Measurements from ENCODE around the gene MIPEP.

The MIPEP gene

DNA sequence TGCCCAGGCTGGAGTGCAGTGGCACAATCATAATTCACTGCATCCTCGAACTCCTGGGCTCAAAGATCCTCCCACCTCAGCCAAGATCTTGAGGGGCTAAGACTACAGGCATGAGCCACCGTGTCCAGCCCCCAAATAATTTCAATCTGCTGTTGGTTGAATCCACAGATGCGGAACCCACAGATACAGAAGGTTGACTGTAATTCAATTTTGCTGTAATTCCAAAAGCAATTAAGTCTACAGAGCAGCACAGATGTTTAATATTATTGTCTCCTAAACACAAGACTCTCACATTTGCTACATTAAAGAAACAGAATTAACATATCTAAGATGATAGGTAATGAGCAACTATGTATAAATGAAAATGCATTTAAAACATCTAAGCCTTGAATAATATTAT, 75.6 kb downstream of the MIPEP start:
- no peak overlapping the region for H3K4me2 ChIP-seq (ENCODE audit: low read length)
- no peak for TF ChIP-seq CTCF (IDR thresholded peaks at IDR 0.05)
- no peaks in the 10 kb centered on the region for H3K27me3 ChIP-seq (ENCODE audit: control insufficient read depth, insufficient read depth, low read length)
- H3K27ac ChIP-seq = no peak overlapping the region
- H3K79me2 ChIP-seq = no peaks in the 10 kb centered on the region
- H3K4me3 ChIP-seq (ENCODE audit: low read depth, low read length) = no peak overlapping the region
- H2AFZ ChIP-seq = no peak overlapping the region
- no peaks in the 10 kb centered on the region for H3K4me1 ChIP-seq
- no peaks in the 10 kb centered on the region for H3K36me3 ChIP-seq (ENCODE audit: control insufficient read depth, insufficient read depth, low read length)
- H3K9ac ChIP-seq = no peak overlapping the region
- H3K9me3 ChIP-seq (ENCODE audit: control insufficient read depth, low read length) = no peaks in the 10 kb centered on the region

GRCh38 chr13:23811366-23812062, 77.7 kb downstream of the MIPEP start:
- Histone ChIP-seq H3K36me3 (ENCODE audit: control insufficient read depth, insufficient read depth, low read length) (no peaks in the 10 kb centered on the region), H3K27ac (no peak overlapping the region), H3K4me1 (no peaks in the 10 kb centered on the region), H2AFZ (no peak overlapping the region), H3K9ac (no peak overlapping the region), H3K9me3 (ENCODE audit: control insufficient read depth, low read length) (no peaks in the 10 kb centered on the region), H3K27me3 (ENCODE audit: control insufficient read depth, insufficient read depth, low read length) (no peaks in the 10 kb centered on the region), H3K79me2 (no peaks in the 10 kb centered on the region), H3K4me3 (ENCODE audit: low read depth, low read length) (no peak overlapping the region), H3K4me2 (ENCODE audit: low read length) (no peak overlapping the region)
- TF ChIP-seq CTCF (IDR thresholded peaks at IDR 0.05) = no peak

GRCh38 chr13:23810685-23811240, 78.4 kb downstream of the MIPEP start:
- H3K27me3 ChIP-seq (ENCODE audit: control insufficient read depth, insufficient read depth, low read length) = no peaks in the 10 kb centered on the region
- H3K4me1 ChIP-seq = no peaks in the 10 kb centered on the region
- no peak overlapping the region for H3K27ac ChIP-seq
- no peaks in the 10 kb centered on the region for H3K79me2 ChIP-seq
- H3K9me3 ChIP-seq (ENCODE audit: control insufficient read depth, low read length) = no peaks in the 10 kb centered on the region
- H3K36me3 ChIP-seq (ENCODE audit: control insufficient read depth, insufficient read depth, low read length) = no peaks in the 10 kb centered on the region
- H2AFZ ChIP-seq = no peak overlapping the region
- no peak for TF ChIP-seq CTCF (IDR thresholded peaks at IDR 0.05)
- no peak overlapping the region for H3K4me2 ChIP-seq (ENCODE audit: low read length)
- H3K9ac ChIP-seq = no peak overlapping the region
- H3K4me3 ChIP-seq (ENCODE audit: low read depth, low read length) = no peak overlapping the region

GRCh38 chr13:23808803-23809202, 80.4 kb downstream of the MIPEP start:
- Histone ChIP-seq H3K36me3 (ENCODE audit: control insufficient read depth, insufficient read depth, low read length) (no peaks in the 10 kb centered on the region), H3K27me3 (ENCODE audit: control insufficient read depth, insufficient read depth, low read length) (no peaks in the 10 kb centered on the region), H3K9ac (no peak overlapping the region), H3K9me3 (ENCODE audit: control insufficient read depth, low read length) (no peaks in the 10 kb centered on the region), H3K4me2 (ENCODE audit: low read length) (no peak overlapping the region), H2AFZ (no peak overlapping the region), H3K4me3 (ENCODE audit: low read depth, low read length) (no peak overlapping the region), H3K27ac (no peak overlapping the region), H3K79me2 (no peaks in the 10 kb centered on the region), H3K4me1 (no peaks in the 10 kb centered on the region)
- TF ChIP-seq CTCF (IDR thresholded peaks at IDR 0.05) = no peak

All from parathyroid adenoma (tissue), 2 donors.